ENCODE data around the gene RIPK3.
"Not testable (repeated sequence)": the region's sequence is repeated elsewhere in the genome, so short reads cannot be mapped to it uniquely, and the experiment has no call there.

RIPK3 gene

DNA sequence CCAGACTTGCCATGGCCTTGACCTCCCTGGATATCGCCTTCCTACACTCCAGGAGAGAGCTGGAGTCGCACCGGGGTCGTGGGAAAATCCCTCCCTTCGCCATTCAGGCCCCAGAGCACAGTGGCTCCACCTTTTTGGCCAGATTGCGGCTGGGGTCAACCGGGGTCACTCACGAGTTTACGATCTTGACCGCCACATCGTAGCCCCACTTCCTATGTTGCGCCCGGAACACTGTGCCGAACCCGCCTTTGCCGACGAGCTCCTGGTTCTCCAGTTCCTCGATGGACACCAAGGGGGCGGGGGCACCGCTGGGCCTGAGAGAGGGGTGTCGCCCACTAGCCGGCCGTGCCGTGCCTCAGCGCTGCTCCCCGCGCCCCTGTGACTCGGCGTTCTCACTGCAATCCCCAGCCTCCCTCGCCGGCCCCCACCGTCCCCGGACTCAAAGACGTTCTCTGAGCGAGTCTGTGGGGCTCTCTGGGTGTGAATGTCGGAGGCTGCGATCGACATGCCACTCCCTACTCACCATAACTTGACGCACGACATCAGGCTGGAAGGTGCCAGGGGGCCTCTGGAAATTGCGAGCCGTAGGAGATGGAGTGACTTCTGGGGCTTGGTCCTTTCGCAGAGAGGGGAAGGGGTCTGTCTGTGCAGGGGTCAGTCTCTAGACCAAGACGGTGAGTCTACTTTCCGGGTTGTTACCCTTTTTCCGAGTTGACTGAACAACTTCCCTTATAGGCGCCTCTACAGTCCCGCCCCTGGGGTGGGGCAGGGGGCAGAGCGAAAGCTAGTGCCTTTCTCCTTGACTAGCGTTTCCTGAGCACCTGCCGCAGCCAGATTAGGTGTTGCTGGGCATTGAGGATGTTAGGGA is at the start of gene RIPK3:
Gene RIPK3, minus strand, starts transcription at position 708 of the 868 bp plus-strand sequence. Its CDS starts 165 bp downstream, at position 543.
- no peak for DNase-seq (ENCODE audit: low spot score)

DNA sequence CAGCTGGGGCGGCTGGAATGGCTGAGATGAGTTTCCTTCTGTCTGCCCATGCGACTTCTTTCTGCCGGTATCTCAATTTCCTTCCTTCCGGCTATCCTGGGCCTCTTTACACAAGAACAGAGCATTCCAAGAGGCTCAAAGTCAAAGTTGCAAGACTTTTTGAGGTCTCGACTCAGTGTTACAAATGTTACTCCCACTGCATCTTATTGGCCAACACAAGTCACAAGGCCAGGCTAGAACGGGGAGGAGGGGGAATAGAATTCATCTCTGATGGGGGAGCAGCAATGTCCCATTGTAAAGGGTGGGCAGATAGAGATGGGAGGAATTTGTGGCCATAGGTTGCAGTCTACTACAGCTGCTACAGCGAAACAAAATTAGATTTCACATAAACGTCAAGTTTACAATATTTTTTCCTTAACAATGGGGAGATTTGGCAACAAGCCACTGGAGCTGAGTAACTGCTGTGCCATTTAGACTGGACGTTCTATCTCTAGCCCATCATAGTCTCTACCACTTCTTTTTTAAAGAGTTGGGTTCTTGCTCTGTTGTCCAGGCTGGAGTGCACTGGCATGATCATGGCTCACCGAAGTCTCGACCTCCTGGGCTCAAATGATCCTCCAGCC is 49.5 kb upstream of the RIPK3 start:
- DNase-seq (ENCODE audit: low spot score) = no peak

DNA sequence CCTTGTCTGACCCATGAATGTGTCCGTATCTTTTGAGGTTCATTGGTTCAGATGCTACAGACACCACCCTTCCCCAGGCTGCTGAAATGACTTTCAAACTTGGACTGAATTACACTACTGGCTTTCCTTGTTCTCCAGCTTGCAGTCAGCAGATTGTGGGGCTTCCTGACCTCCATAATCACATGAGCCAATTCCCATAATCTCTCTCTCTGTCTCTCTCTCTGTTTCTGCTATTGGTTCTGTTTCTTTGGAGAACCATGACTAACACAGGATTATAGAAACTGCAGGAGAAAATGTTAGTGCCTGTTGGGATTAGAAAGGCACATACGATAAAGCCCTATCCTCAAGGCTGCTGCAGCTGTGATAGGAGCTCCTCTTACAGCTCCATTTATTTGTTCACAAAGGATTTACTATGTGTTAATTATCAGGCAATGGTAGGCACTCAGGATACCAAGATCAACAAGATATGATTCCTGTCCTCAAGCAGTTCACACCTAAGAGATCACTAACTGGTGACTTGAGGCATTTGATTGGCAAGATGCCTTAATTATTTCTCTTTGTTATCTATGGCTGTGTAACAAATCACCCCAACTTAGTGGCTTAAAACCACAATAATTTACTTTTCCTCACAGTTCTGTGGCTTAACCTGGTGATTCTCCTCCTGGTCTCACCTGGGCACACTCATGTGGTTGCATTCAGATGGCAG is 48.8 kb upstream of the RIPK3 start:
- DNase-seq (ENCODE audit: low spot score) = no peak

DNA sequence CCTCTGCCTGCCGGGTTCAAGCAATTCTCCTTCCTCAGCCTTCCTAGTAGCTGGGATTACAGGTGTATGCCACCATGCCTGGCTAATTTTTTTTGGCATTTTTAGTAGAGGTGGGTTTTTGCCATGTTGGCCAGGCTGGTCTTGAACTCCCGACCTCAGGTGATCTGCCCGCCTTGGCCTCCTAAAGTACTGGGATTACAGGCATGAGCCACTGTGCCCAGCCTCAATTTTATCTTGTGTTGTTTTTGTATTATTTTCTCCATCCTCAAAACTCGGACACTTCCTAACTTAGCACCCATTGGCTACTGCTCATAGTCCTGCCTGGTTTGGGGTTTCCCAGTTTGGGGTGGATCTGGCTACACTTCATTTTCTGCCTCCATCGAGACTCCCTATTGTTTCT is 47.8 kb upstream of the RIPK3 start:
- DNase-seq (ENCODE audit: low spot score) = not testable (repeated sequence)

DNA sequence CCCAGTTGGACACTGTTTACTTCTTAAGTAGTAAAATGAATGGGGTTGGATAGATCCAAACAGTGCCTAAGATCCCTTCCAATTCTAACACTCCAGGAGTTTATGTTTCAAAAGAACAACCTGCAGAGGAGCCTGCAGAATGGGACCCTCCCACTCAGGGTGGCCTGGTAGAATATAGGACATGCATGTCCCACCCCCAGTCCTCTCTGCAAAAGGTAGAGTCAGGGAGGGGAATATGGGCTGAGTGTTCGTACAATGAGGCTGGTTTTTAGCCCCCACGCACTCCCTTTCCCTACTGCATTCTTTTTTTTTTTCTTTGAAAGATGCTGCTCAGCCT is 47.2 kb upstream of the RIPK3 start:
- DNase-seq (ENCODE audit: low spot score) = no peak

DNA sequence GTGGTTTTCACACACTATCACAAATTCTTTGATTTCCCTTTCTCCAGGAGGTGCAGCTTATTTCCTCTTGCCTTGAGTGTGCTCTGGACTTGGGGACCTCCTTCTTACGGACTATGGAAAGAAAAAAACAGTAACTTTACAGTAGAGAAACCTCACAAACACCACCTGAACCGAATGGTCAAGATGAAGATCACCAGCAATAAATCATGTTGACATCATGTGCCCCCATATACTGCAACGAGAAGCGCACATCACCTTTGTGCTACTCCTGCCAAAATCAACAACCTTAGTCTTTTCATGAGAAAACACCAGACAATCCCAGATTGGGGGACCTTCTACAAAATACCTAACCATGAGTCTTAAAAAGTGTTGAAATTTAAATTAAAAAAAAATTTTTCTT is 45.7 kb upstream of the RIPK3 start:
- DNase-seq (ENCODE audit: low spot score) = no peak

DNA sequence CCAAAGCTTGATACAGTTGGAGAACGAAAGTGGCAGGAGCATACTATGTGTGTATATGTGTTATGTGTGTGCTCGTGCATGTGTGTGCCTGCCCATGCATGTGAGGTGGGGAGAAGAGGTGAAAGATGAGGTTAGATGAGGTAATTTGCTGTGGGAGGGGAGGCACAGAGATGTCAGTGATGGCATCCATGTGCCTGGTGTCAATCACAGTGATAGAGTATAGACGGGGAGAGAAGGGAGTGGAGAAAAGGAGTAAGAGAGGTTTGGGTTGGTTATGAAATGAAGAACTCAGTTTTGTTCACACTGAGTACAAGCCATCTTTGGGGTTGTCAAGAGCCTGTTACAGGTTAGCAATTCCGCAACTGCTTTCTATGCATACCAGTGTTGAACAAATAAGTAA is 44.4 kb upstream of the RIPK3 start:
- no peak for DNase-seq (ENCODE audit: low spot score)

DNA sequence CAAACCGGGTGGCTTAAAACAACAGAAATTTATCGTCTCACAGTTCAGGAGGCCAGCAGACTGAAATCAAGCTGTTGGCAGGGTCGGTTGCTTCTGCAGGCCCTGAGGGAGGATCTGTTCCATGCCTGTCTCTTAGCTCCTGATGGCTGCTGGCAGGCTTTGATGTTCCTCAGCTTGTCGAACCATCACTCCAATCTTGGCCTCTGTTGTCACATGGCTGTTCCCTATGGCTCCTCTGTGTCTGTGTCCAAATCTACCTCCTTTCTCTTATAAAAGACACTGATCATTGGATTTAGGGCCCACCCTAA is 42.2 kb upstream of the RIPK3 start:
- no peak for DNase-seq (ENCODE audit: low spot score)

DNA sequence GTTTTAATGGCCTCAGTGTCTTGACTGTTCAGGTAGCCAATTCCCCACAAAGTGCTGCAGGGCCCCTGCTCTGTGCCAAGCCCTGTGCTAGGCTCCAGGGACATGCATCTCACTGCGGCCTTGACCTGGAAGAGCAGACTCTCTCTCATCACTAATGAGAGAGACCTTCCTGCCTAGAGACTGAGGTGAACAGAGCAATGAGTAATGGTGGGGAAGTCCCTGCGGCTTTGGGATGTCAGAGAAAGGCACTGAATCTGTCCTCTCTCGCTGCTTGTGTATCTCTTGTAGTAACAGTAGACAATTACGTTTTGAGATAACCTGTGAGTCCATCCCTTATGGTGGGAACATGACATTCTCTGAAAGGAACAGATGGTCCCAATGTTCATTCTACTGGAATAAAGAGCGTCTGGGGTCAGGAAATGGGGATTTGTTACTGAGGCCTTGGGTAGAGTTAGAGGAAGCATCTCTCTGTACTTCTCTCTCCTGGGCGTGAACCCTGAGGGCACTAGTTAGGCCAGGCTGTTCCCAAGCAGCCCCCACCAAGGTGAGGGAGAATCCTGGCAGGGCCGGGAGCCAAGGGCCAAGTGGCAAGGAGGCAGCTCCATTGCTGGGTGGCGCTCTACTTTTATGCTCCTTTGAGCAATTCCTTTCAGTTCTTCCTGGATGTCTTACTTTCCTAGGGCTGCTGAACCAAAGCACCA is 41.7 kb upstream of the RIPK3 start:
- DNase-seq (ENCODE audit: low spot score) = no peak

DNA sequence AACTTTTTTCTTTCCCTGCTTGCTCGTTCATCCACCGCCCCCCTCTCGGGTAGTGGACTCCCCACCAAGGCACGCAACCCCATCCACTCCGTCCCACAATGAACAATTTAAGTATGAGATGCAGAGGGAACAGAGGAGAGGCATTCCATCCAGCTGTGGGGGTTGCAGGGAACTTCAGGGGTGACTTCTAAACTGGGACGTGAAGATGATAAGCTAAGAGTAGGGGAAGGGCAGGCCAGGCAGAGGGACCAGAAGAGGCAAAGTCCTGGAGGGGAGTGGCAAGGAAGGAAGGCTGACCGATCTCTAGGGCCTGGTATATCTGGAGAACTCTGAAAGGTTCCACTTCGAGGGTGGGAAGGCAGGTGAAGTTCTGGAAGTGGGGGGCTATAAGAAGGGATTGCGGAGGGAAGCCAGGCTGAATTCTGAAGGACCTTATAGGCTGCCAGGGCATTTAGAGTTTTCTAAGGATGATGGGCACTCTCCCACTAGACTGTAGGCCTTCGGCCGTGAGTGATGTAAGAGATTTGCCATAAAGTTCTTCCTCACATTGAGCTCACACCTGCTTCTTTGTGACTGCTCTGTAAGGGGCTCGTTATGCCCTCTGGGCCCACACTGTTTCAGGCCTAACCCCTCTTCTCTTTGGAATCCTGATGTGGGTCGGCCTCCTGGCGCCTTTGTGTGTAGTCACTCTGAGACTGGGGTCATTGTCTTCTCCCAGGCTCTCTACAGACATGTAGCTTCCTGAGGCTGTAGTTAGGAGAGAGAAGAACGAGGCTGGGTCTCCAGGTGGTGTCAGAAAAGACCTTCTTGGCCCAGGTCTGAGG is 40.3 kb upstream of the RIPK3 start:
- DNase-seq (ENCODE audit: low spot score) = no peak

DNA sequence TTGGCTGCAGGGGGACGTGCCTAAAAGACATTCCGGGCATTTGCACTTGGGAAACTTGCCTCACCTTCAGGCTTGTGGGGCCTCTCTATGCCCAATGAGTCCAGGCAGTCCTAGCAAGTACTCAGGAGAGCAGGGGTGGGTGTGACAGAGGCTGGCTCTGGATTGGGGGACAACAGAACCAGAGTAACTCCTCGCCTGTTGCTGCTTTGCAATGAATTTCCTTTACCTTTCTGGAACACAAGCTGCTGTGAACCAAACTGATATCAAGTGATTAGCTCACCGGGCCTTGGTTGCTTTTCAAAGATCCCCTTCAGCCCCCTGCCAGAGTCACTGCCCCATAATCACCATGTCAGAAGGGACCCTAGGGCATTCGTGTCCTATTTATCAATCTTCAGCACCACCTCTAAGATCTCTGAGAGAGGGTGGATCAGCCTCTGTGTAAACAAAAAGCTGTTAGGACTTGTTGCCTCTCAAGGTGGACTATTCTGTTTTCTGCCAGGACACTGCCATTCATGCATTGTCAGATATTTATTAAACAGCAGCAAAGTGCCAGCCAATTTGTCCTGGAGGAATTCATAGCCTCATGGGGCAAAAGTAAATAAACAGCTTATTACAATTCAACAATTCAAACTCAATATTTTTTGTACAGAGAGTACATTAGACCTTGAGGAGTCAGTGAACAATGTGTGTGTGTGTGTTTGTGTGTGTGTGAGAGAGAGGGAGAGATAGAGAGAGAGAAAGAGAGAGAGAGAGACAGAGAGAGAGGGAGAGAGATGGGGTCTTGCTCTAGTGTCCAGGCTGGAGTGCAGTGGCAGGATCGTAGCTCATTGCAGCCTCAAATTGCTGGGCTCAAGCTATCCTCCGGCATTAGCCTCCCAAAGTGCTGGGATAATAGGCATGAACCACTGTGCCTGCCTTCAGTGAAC is 39.5 kb upstream of the RIPK3 start:
- no peak for DNase-seq (ENCODE audit: low spot score)

DNA sequence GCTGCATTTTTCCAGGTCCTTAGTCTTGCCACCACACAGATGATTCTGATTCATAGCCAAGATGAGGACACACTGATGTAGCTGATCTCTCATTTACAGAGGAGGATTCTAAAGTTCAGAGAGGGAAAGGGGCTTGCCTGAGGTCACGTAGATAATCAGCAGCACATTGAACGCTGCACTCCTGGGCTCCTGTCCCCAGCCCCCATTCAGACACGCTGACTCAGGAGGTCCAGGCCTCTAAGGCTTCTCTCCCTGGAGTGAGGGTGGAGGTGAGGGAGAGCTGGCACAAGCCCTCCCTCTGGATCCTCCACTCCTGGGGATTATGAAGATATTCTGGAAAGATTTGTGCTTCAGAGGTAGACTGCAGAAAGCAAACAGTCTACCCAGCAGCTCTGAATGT is 38.5 kb upstream of the RIPK3 start:
- no peak for DNase-seq (ENCODE audit: low spot score)

DNA sequence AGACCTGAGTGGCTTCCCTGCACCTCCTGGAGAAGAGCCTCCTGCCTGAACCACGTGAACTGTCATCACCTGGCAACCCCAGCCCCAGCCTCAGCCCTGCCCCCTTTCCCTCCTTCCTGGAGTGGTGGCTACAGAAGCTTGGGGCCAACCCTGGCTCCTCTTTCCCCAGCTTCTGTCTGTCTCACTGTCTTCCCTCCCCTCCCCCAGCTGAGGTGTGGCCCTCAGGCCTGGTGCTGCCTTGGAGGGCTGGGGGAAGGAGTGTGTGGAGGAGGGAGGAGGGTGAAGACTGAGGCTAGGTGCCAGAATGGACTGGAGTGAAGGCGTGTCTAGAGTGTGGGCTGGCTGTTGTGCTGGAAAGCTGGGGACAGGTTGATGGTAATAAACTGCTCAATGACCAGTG is 37.9 kb upstream of the RIPK3 start:
- DNase-seq (ENCODE audit: low spot score) = no peak

DNA sequence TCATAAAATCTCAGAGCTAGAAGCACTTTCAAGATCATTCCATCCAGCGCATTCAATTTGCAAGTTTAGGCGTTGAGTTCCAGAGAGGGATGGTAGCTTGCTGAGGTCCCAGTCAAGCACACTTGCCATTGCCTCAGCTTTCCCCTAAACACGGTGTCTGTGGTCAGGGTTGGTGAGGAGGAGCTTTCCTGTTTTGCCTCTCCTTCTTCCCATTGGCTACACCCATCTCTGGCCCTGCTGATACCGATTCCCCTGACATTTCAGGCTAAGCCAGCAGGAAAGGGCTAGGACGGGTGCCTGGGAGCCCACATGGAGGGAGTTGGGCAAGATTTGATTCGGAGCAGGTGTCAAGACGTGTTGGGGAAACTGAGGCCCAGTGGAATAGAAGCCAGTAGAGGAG is 37.3 kb upstream of the RIPK3 start:
- no peak for DNase-seq (ENCODE audit: low spot score)

DNA sequence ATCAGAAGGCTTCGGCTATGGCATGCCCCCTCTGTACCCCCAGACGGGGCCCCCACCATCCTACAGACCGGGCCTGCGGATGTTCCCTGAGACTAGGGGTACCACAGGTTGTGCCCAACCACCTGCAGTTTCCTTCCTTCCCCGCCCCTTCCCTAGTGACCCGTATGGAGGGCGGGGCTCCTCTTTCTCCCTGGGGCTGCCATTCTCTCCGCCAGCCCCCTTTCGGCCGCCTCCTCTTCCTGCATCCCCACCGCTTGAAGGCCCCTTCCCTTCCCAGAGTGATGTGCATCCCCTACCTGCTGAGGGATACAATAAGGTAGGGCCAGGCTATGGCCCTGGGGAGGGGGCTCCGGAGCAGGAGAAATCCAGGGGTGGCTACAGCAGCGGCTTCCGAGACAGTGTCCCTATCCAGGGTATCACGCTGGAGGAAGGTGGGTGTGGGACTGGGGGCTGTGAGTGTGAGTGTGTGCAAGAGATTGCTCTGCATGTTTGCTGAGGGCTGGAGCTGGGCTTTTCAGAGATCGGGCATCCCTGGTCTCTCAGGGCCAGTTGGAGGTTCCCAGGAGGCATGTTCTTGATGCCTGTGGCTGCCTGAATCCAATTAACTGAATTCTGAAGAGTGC is 36.8 kb upstream of the RIPK3 start:
- DNase-seq (ENCODE audit: low spot score) = peak; percentile 67

DNA sequence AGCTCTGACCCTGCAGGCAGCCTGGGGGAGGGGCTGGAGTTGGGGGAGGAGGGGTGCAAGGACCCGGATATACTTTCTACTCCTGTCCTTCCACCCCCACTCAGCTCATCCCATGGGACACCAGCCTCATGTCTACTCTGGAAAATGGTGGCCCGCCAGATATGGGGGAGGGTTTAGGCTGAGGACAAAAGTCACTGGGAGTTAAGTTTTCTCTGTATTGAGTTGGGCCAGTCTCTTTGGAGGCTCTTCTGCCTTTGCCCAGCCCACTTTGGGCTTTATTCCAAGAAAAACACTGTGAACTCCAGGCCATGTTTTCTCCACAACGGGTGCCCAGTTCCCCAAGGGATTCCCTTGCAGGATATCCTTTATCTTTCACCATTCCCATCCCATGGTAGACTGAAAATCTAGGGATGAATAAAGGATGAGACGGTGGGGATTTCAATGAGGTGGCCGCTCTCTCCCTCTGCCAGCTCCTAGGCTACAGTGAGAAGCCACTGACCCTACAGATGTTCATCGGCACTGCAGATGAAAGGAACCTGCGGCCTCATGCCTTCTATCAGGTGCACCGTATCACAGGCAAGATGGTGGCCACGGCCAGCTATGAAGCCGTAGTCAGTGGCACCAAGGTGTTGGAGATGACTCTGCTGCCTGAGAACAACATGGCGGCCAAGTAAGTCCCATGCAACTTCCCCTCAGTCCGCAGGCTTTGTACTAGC is 33.1 kb upstream of the RIPK3 start:
- DNase-seq (ENCODE audit: low spot score) = no peak

DNA sequence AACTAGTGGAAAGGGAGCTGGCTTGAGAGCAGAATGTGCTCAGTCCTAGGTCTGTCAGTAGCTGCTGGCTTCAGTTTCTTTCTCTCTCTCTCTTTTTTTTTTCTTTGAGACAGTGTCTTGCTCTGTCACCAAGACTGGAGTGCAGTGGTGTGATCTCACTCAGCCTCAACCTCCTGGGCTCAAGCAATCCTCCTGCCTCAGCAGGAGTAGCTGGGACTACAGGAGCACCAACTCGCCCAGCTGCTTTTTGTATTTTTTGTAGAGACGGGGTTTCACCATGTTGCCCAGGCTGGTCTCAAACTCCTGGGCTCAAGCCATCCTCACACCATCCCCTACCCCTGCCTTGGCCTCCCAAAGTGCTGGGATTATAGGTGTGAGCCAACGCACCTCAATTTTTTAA is 31.8 kb upstream of the RIPK3 start:
- DNase-seq (ENCODE audit: low spot score) = not testable (repeated sequence)

DNA sequence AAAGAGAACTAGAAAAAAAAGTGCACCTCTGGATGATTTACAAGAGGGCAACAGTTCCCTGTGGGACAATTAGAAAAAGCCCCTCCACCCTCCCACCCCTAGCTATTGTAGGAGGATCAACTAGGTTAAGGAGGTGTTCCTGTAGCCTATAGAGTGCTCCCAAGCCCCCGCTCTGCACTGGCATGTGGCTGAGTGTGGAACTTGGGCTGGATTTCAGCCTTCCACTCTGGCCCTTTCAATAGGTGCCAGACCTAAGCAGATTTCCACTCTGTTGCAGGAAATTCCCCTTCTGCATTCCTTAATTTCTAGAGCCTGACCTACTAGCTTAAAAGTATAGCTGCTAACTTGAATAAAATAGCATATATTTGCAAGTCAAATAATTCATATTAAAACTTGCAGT is 31.0 kb upstream of the RIPK3 start:
- DNase-seq (ENCODE audit: low spot score) = no peak

DNA sequence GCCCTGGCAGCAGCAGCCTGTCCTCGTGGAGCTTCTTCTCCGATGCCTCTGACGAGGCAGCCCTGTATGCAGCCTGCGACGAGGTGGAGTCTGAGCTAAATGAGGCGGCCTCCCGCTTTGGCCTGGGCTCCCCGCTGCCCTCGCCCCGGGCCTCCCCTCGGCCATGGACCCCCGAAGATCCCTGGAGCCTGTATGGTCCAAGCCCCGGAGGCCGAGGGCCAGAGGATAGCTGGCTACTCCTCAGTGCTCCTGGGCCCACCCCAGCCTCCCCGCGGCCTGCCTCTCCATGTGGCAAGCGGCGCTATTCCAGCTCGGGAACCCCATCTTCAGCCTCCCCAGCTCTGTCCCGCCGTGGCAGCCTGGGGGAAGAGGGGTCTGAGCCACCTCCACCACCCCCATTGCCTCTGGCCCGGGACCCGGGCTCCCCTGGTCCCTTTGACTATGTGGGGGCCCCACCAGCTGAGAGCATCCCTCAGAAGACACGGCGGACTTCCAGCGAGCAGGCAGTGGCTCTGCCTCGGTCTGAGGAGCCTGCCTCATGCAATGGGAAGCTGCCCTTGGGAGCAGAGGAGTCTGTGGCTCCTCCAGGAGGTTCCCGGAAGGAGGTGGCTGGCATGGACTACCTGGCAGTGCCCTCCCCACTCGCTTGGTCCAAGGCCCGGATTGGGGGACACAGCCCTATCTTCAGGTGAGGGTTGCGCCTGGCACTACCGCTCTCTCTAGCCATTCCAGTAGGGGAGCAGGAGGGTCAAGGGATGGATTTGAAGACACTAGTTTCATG is 30.3 kb upstream of the RIPK3 start:
- DNase-seq (ENCODE audit: low spot score) = no peak
